ENCODE results near the gene JARID2. TPM values are rescaled to one million over a fixed set of nuclear protein-coding genes. Genes with fewer than 3 reads are reported as not detected.
A peak's percentile ranks its signal among the peaks of the same experiment; 100 is the strongest.

JARID2 gene
- total and polyA plus RNA-seq, 8 donors: 2.4 to 42.6 (median 11.5) TPM

GRCh38 chr6:15561447-15562199, 315.8 kb downstream of the JARID2 start:
- peak in 1 of 2 donors; percentile 67 for DNase-seq
- 86 to 93% (median 91%) methylated on average over 3 of the region's 3 CpGs for WGBS, 5 donors
- Histone ChIP-seq H3K27ac (no peak overlapping the region), H3K4me1 (peaks cover 0 to 27% (median 12%) of the 10 kb centered on the region in 4 donors), H3K9me3 (no peaks in the 10 kb centered on the region), H3K36me3 (no peaks in the 10 kb centered on the region), H3K27me3 (no peaks in the 10 kb centered on the region), H3K4me3 (no peak overlapping the region)
- intact Hi-C loops (cut with DNase I; ENCODE audit: low total_unique reads): no loop called here
- TF ChIP-seq, protein P1, sequence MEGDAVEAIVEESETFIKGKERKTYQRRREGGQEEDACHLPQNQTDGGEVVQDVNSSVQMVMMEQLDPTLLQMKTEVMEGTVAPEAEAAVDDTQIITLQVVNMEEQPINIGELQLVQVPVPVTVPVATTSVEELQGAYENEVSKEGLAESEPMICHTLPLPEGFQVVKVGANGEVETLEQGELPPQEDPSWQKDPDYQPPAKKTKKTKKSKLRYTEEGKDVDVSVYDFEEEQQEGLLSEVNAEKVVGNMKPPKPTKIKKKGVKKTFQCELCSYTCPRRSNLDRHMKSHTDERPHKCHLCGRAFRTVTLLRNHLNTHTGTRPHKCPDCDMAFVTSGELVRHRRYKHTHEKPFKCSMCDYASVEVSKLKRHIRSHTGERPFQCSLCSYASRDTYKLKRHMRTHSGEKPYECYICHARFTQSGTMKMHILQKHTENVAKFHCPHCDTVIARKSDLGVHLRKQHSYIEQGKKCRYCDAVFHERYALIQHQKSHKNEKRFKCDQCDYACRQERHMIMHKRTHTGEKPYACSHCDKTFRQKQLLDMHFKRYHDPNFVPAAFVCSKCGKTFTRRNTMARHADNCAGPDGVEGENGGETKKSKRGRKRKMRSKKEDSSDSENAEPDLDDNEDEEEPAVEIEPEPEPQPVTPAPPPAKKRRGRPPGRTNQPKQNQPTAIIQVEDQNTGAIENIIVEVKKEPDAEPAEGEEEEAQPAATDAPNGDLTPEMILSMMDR (IDR thresholded peaks at IDR 0.05): no peak
- no peak for TF ChIP-seq POLR2AphosphoS5 (IDR thresholded peaks at IDR 0.05)

GRCh38 chr6:15562977-15563376, 317.1 kb downstream of the JARID2 start:
- DNase-seq: no peak
- Histone ChIP-seq H3K4me1 (peaks cover 0 to 27% (median 12%) of the 10 kb centered on the region in 4 donors), H3K36me3 (no peaks in the 10 kb centered on the region), H3K4me3 (no peak overlapping the region), H3K27me3 (no peaks in the 10 kb centered on the region), H3K27ac (no peak overlapping the region), H3K9me3 (no peaks in the 10 kb centered on the region)
- intact Hi-C loops (cut with DNase I; ENCODE audit: low total_unique reads): no loop called here
- WGBS, 5 donors: 79 to 94% (median 87%) methylated on average over 1 of the region's 1 CpG
- no peak for TF ChIP-seq POLR2AphosphoS5 (IDR thresholded peaks at IDR 0.05)
- no peak for TF ChIP-seq EP300 (IDR thresholded peaks at IDR 0.05)
- TF ChIP-seq, protein P1 (IDR thresholded peaks at IDR 0.05): no peak
- TF ChIP-seq POLR2A (IDR thresholded peaks at IDR 0.05): no peak

GRCh38 chr6:15569035-15569995, 323.4 kb downstream of the JARID2 start:
- TF ChIP-seq EP300 (IDR thresholded peaks at IDR 0.05) (no peak), POLR2A (IDR thresholded peaks at IDR 0.05) (no peak), POLR2AphosphoS5 (IDR thresholded peaks at IDR 0.05) (no peak)
- TF ChIP-seq, protein P1 (IDR thresholded peaks at IDR 0.05): no peak
- WGBS, 5 donors: 72 to 84% (median 82%) methylated on average over 17 of the region's 17 CpGs
- Histone ChIP-seq H3K4me3 (no peak overlapping the region), H3K36me3 (no peaks in the 10 kb centered on the region), H3K4me1 (no peaks in the 10 kb centered on the region), H3K9me3 (no peaks in the 10 kb centered on the region), H3K27me3 (no peaks in the 10 kb centered on the region), H3K27ac (no peak overlapping the region)
- intact Hi-C loops (cut with DNase I; ENCODE audit: low total_unique reads): no loop called here
- DNase-seq: no peak

GRCh38 chr6:15570171-15570570, 324.3 kb downstream of the JARID2 start:
- intact Hi-C loops (cut with DNase I; ENCODE audit: low total_unique reads): no loop called here

More at GRCh38 chr6:15570171-15570570, 324.3 kb downstream of the JARID2 start:
- Histone ChIP-seq H3K27ac (no peak overlapping the region), H3K9me3 (no peaks in the 10 kb centered on the region), H3K27me3 (no peaks in the 10 kb centered on the region), H3K36me3 (no peaks in the 10 kb centered on the region), H3K4me1 (no peaks in the 10 kb centered on the region), H3K4me3 (no peak overlapping the region)
- 92 to 100% (median 92%) methylated on average over 2 of the region's 2 CpGs for WGBS, 5 donors
- TF ChIP-seq POLR2AphosphoS5 (IDR thresholded peaks at IDR 0.05): no peak
- no peak for TF ChIP-seq POLR2A (IDR thresholded peaks at IDR 0.05)
- TF ChIP-seq, protein P1 (IDR thresholded peaks at IDR 0.05): no peak
- no peak for TF ChIP-seq EP300 (IDR thresholded peaks at IDR 0.05)
- no peak for DNase-seq
